Activated T-cell treated with anti-CD3 and anti-CD28 coated beads for 4 hours (primary cell): ENCODE data around the gene CHIT1.
A peak's percentile ranks its signal among the peaks of the same experiment; 100 is the strongest.

Experiments
- DNase-seq: peaks from one replicate; pipeline ENCODE4 v3.0.0-alpha.2; 2020

Gene CHIT1

DNA sequence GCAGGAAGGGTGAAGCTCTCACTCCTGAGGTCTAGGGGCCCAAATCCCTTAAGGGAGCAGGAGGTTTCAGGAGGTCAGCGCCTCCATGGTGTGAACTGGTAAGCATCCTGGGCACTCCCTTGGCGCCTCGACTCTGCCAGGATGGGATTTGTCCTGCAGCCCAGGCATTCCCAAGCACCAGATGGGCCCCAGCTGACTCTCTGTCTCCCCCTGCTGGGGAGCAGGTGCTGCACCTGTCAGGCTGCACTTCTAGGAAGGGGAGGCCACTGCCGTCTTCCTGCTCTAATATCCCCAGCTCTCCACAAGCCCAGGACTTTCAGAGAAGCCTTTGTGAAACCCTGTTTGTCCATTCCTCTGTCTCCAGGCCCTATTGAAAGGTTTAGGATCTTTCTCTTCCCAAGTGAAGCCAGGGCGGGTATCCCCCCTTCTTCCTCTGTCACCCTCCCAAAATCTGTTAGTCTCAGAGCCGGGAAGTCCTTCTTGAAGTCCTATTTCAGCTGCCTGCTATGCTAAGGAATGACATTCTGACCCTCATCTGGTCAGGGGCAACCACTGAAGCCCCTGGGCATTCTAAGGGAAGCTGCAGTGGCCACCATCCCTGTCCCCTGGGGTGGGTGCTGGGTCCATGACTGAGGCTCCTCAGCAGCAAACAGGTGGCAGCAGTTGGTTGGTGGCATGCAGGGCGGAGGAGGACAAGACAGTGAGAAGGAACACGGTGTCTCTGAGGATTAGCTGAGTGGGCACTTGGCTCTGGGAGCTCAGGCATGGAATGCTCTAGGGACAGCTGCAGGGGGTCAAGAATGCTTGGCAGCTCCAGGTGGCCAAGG, 57.1 kb downstream of the CHIT1 start:
- DNase-seq, result peak; percentile 16

DNA sequence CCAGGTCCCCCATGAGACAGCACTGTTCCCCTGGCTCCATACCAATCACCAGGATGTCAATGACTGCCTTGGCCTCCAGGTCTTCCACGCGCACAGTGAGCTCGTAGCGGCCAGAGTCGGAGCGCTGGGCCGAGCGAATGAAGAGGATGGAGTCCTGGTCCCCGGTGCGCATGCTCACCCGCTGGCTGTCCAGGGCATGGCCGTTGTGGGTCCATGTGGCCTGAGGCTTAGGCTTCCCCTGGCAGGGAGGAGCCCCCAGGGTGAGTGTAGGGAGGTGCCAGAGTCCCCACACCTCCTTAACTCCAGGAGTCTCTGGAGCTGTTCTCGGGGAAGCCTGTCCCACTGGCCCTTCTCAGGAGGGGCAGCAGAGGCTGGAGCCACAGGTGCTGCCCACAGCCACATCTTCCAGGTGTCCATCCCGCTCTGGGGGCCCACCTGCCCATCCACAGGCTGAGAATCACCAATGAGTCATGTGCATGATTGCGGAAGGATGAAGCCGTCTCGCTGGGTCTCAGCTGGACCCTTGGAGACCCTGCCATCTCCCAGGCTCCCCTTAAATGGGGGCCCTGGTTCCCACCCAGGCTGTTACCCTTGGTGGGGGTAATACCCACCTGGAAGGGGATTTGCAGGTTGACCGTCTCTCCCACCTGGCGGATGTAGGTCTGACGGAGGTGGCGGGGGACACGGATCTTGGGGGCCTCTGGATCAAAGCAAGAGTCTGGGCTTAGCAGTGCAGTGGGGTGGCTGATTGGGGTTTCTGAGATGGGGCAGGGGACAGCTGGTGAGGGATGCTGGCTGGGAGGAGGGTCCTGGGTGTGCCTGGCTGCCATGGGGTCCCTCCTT, 57.9 kb downstream of the CHIT1 start:
- no peak for DNase-seq

DNA sequence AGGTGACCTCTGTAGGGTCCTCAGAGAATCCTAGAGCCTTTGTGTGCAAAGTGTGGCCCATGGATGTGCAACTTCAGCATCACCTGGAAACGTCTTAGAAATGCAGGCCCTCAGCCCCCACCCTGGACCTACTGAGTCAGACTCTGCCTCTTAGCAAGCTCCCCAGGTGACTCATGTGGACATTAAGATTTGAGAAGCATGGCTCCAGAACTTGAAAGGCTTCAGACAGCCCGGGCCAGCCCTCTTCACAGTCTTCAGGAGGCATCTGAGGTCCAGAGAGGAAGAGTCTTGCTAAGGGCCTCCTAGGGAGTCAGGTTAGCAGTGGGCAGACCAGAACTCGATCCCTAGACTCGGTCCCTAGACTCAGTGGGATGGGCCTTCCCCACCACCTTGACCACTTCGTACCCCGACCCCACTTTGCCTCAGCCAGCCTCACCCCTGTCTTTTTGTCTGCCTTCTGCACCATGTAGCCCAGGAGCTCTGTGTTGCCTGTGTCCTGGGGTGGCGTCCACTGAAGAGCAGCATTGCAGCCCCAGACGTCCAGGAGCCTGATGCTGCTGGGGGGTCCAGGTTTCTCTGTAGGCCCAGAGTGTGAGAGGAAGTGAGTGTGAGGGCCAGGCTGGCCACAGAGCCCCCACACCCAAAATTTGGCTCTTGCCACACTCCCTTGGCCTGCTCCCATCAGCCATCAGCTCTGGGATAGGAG, 58.7 kb downstream of the CHIT1 start:
- no peak for DNase-seq

DNA sequence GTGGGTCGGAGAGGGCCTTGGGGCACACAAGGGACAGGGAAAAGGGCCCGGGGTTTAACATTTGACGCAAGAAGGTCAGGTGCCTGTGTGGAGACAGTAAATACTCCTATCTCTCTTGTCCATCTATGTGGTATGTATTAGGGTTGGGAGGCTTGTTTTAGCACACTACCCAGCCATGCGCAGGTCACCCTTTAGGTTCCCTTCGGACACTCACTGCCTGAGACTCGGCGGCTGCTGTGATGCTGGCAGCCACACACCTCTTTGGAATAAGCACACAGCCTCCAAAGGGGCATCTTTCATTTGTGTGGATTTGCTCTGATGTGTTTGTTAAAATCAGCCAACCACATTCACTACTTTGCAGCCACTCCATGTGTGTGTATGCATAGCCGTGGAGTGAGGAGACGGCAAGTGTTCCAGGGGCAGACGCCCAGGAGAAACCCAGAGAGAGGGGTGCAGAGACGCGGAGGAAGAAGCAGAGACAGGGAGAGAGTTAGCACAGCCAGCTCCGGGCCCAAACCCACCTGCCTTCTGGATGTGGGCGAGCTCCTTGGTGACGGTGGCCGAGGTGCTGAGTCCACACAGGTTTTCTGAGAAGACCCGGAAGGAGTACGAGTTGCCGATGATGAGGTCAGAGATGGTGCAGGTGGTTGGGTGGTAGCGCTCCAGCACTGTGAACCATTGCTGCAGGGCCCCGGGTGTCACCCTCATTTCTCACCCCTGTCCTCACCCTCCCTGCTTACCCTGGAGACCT, 59.5 kb downstream of the CHIT1 start:
- DNase-seq, result no peak

DNA sequence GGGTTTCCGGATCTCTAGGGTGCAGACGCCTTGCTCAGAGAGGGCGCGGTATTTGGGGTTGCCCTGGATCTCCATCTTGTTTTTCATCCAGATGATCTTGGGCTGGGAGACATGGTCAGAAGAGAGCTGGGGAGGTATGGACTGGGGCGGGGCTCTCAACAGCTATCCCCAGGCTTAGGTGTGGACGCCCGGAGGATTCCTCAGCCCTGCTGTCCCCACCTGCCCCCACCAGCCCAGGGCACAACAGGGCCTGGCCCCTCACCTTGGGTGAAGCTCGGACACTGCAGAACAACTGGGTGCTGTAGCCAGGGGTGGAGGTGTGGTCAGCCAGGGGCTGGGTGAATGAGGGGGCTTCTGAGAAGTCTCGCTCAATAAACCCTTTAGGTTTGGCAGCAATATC, 60.5 kb downstream of the CHIT1 start:
- no peak for DNase-seq

DNA sequence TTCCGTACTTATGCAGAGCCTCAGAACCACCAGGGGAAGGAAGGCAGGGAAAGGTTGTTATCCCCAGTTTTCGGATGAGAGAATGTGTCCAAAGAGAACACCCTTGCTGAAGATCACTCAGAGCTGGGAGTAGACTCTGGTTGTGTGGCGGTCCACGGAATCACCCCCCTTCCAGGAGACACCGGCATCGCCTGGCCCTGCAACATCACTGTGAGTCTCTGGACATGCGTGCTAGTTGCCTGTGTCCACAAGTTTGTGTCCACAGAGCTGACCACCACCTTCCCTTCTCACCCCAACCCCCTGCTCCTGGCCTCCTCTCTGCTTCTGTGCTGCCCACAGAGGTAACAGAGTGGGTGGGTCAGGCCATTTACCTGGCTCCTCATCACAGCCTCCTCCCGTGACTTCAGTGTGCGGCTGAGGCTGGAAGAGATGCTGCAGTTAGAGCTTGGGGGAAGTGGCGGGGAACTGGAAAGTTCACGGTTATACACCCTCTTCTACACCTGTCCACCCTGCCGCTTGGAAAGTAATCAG, 61.2 kb downstream of the CHIT1 start:
- no peak for DNase-seq

DNA sequence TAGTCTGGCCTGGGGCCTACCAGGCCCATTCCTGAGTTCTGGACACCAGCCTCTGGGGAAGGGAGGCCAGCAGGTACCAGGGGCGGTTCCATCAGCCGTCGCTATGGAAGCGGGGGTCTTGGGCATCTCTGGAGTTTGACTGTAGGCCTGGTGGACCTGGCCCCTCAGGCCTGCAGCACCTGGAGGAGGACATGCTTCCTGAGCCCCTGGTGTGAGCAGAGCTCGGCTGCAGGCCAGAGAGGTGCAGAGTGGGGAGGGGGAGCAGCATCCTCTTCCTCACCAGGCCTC, 61.6 kb downstream of the CHIT1 start:
- no peak for DNase-seq

DNA sequence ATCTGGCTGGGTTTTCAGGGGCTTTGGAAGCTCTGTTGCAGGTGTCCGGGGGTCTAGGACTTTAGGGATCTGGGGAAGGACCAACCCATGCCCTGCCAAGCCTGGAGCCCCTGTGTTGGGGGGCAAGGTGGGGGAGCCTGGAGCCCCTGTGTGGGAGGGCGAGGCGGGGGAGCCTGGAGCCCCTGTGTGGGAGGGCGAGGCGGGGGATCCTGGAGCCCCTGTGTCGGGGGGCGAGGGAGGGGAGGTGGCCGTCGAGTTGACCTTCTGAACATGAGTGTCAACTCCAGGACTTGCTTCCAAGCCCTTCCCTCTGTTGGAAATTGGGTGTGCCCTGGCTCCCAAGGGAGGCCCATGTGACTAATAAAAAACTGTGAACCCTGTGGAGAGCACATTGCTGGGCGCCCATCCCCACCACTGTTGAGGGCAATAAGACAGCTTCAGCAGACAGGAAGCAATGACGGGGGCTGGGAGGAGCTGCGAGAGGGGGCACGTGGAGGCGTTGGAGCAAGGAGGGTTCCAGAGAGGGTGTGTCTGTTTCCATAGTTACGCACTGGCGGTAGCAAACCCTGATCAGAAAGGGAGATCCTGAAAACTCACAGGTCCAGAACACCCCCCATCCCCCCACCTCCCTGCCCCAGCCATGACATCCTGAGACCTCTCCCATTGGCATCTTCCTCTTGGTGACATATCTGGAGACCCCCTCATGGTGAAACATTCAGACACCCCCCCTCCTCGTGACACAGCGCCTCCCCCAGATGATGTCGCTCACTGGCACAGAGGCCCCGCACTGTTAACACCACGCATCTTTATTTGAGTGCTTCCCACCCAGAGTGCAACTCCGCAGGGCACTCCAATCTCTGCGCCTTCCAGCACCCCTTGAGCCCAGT, 62.2 kb downstream of the CHIT1 start:
- no peak for DNase-seq

DNA sequence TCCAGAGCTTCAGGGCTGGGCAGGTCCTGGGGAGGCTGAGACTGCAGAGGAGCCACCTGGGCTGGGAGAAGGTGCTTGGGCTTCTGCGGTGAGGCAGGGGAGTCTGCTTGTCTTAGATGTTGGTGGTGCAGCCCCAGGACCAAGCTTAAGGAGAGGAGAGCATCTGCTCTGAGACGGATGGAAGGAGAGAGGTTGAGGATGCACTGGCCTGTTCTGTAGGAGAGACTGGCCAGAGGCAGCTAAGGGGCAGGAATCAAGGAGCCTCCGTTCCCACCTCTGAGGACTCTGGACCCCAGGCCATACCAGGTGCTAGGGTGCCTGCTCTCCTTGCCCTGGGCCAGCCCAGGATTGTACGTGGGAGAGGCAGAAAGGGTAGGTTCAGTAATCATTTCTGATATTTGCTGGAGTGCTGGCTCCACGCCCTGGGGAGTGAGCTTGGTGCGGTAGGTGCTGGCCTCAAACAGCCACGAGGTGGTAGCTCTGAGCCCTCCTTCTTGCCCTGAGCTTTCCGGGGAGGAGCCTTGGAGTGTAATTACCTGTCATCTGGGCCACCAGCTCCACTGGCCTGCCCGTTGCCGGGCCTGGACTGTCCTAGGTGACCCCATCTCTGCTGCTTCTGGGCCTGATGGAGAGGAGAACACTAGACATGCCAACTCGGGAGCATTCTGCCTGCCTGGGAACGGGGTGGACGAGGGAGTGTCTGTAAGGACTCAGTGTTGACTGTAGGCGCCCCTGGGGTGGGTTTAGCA, 63.1 kb downstream of the CHIT1 start:
- no peak for DNase-seq
